CD4-positive, alpha-beta T cell (primary cell): ENCODE data around the gene CENPL. TPM values are rescaled to one million over a fixed set of nuclear protein-coding genes. Genes with fewer than 3 reads are reported as not detected.
"Not testable (repeated sequence)": the region's sequence is repeated elsewhere in the genome, so short reads cannot be mapped to it uniquely, and the experiment has no call there.

ENCODE experiments used
- ATAC-seq: fragments of 200-7000 bp; cut with Tn5 transposase; one replicate; pipeline ENCODE4 v1.10.0; 2022; ENCODE audit warnings: mild to moderate bottlenecking; ENCODE audit not compliant: poor library complexity
- CTCF ChIA-PET: fragments of 350-600 bp; sonication (Branson Sonifier 250); formaldehyde crosslinking; loops from one replicate; lab custom pipeline; 2021; ENCODE audit warnings: antibody characterized with exemption, inconsistent platforms; lab: Charles Lee
- POLR2A ChIA-PET: fragments of 350-600 bp; sonication (Branson Sonifier 250); formaldehyde crosslinking; loops from one replicate; lab custom pipeline; 2021; ENCODE audit warnings: antibody characterized with exemption, inconsistent platforms; lab: Charles Lee
- DNase-seq, 14 experiments: peaks; one replicate each; pipeline ENCODE4 v3.0.0-alpha.2; 2013 to 2020; ENCODE audit warnings: mixed read lengths in 2 of 14
- H3K27ac ChIP-seq, 2 donors: one replicate each; pipeline versions ENCODE4 v1.5.1 to v1.7.0; 2013; ENCODE audit warnings: low read length in 2 of 2, low read depth in 1 of 2, mild to moderate bottlenecking in 1 of 2
- H3K27me3 ChIP-seq, 2 experiments: 1 replicate in 1 of 2; 2 replicates in 1 of 2; pipeline versions ENCODE4 v1.6.1 to v1.7.0; 2013; ENCODE audit warnings: low read length in 2 of 2, control low read depth in 1 of 2, mild to moderate bottlenecking in 1 of 2, moderate library complexity in 1 of 2; ENCODE audit not compliant: insufficient read depth in 2 of 2, control insufficient read depth in 1 of 2
- H3K36me3 ChIP-seq: one replicate; pipeline ENCODE4 v1.6.1; 2013; ENCODE audit warnings: low read length, control low read depth; ENCODE audit not compliant: insufficient read depth
- H3K4me1 ChIP-seq: one replicate; pipeline ENCODE4 v1.6.1; 2013; ENCODE audit warnings: low read length, control low read depth; ENCODE audit not compliant: insufficient read depth
- H3K4me3 ChIP-seq: one replicate; pipeline ENCODE4 v1.5.1; 2013; ENCODE audit warnings: mild to moderate bottlenecking, low read length, moderate library complexity
- H3K9me3 ChIP-seq, 2 experiments: 1 replicate in 1 of 2; 2 replicates in 1 of 2; pipeline versions ENCODE4 v1.6.1 to v1.7.0; 2013; ENCODE audit warnings: low read length in 2 of 2, mild to moderate bottlenecking in 2 of 2, control low read depth in 1 of 2, moderate library complexity in 1 of 2; ENCODE audit not compliant: control insufficient read depth in 1 of 2, insufficient read depth in 1 of 2
- H3K27ac Mint-ChIP-seq: one replicate; pipeline ENCODE4 v1.8.0; 2020; ENCODE audit warnings: mixed read lengths
- H3K27me3 Mint-ChIP-seq: one replicate; pipeline ENCODE4 v1.8.0; 2021; ENCODE audit warnings: mixed read lengths
- H3K36me3 Mint-ChIP-seq: one replicate; pipeline ENCODE4 v1.8.0; 2021; ENCODE audit warnings: low read depth, mixed read lengths
- H3K4me1 Mint-ChIP-seq: one replicate; pipeline ENCODE4 v1.8.0; 2021; ENCODE audit warnings: low read depth, mixed read lengths
- H3K4me3 Mint-ChIP-seq: one replicate; pipeline ENCODE4 v1.8.0; 2020; ENCODE audit warnings: mild to moderate bottlenecking, mixed read lengths
- H3K9me3 Mint-ChIP-seq: one replicate; pipeline ENCODE4 v1.8.0; 2020; ENCODE audit warnings: mixed read lengths
- CTCF ChIP-seq: fragments of 200-600 bp; IDR thresholded peaks from one replicate; pipeline ENCODE4 v1.8.0; 2022; ENCODE audit warnings: antibody characterized with exemption, mild to moderate bottlenecking
- intact Hi-C, 2 experiments: fragments of 100-400 bp; cut with DNase I in 1 of 2; cut with micrococcal nuclease in 1 of 2; formaldehyde crosslinking; loops; one replicate each; pipeline versions ENCODE4 v1.15.1 to v1.9.0; 2023 to 2025; cut with DNase I, micrococcal nuclease
- total RNA-seq, 174 experiments: library from RNA in 2 of 174; stranded (reverse) in 2 of 174; gene quantifications; one replicate each; pipeline ENCODE4 v1.2.3 and lab custom pipeline; 2021 to 2026

CENPL gene
- total RNA-seq, 2 experiments from 2014 or later: 3.8 to 4.7 TPM

GRCh38 chr1:173818459-173818858 is 6.2 kb downstream of the CENPL start:
- ChIA-PET CTCF (no interaction called here), POLR2A (no interaction called here)
- H3K27me3 Mint-ChIP-seq: no peaks in the 10 kb centered on the region
- Histone ChIP-seq H3K4me3 (no peak overlapping the region), H3K9me3 (no peaks in the 10 kb centered on the region), H3K4me1 (peaks cover 9% of the 10 kb centered on the region), H3K27ac (no peak overlapping the region), H3K36me3 (peaks cover 7% of the 10 kb centered on the region), H3K27me3 (no peaks in the 10 kb centered on the region)
- H3K9me3 Mint-ChIP-seq: no peaks in the 10 kb centered on the region
- DNase-seq: no peak
- H3K4me3 Mint-ChIP-seq: no peak overlapping the region
- no peak for ATAC-seq
- H3K27ac Mint-ChIP-seq: no peak overlapping the region
- peaks cover 39% of the 10 kb centered on the region for H3K4me1 Mint-ChIP-seq
- intact Hi-C loops: no loop called here
- TF ChIP-seq CTCF: no peak
- peaks cover 17% of the 10 kb centered on the region for H3K36me3 Mint-ChIP-seq

- ATAC-seq, POLR2A ChIA-PET, H3K4me3 ChIP-seq, H3K27me3 ChIP-seq, intact Hi-C loops, H3K27me3 Mint-ChIP-seq, H3K27ac ChIP-seq, CTCF ChIA-PET, H3K36me3 ChIP-seq, H3K4me1 ChIP-seq, H3K9me3 Mint-ChIP-seq, H3K9me3 ChIP-seq, H3K4me3 Mint-ChIP-seq, DNase-seq, H3K27ac Mint-ChIP-seq: not testable (repeated sequence)
- Mint-ChIP-seq H3K36me3 (peaks cover 39% of the 10 kb centered on the region), H3K4me1 (peaks cover 21% of the 10 kb centered on the region)
Measured at GRCh38 chr1:173813654-173814053, 11.0 kb downstream of the CENPL start.

- H3K27ac ChIP-seq: no peak overlapping the region
- H3K4me3 Mint-ChIP-seq: no peak overlapping the region
- no peak for ATAC-seq
- no peaks in the 10 kb centered on the region for H3K9me3 Mint-ChIP-seq
- intact Hi-C loops: no loop called here
- H3K27ac Mint-ChIP-seq: no peak overlapping the region
- no peak for DNase-seq
- peaks cover 32% of the 10 kb centered on the region for H3K36me3 ChIP-seq
- ChIA-PET POLR2A (no interaction called here), CTCF (no interaction called here)
- H3K4me1 Mint-ChIP-seq: no peaks in the 10 kb centered on the region
- peaks cover 52% of the 10 kb centered on the region for H3K36me3 Mint-ChIP-seq
- TF ChIP-seq CTCF: no peak
- no peak overlapping the region for H3K4me3 ChIP-seq
- no peaks in the 10 kb centered on the region for H3K4me1 ChIP-seq
- no peaks in the 10 kb centered on the region for H3K27me3 Mint-ChIP-seq
- no peaks in the 10 kb centered on the region for H3K27me3 ChIP-seq
- H3K9me3 ChIP-seq: no peaks in the 10 kb centered on the region
Measured at GRCh38 chr1:173802961-173803360, 21.7 kb downstream of the CENPL start.

GRCh38 chr1:173799995-173800394 is 24.7 kb downstream of the CENPL start:
- peaks cover 16% of the 10 kb centered on the region for H3K36me3 ChIP-seq
- not testable (repeated sequence) for ATAC-seq

More at GRCh38 chr1:173799995-173800394, 24.7 kb downstream of the CENPL start:
- DNase-seq, H3K9me3 Mint-ChIP-seq, H3K4me3 ChIP-seq, H3K9me3 ChIP-seq, POLR2A ChIA-PET, H3K27ac ChIP-seq, H3K27me3 Mint-ChIP-seq, H3K4me1 ChIP-seq, CTCF ChIA-PET, H3K27ac Mint-ChIP-seq, H3K4me1 Mint-ChIP-seq, H3K27me3 ChIP-seq, intact Hi-C loops, H3K4me3 Mint-ChIP-seq: not testable (repeated sequence)
- H3K36me3 Mint-ChIP-seq: peaks cover 34% of the 10 kb centered on the region
